HepG2 (cell line): ENCODE data around the gene ARFGAP1. TPM values are rescaled to one million over a fixed set of nuclear protein-coding genes. Genes with fewer than 3 reads are reported as not detected.

Experiments
- ARID2 ChIP-seq: sonication (generic); formaldehyde crosslinking; IDR thresholded peaks from 2 replicates; pipeline ENCODE4 v1.8.1; 2022; ENCODE audit warnings: mild to moderate bottlenecking, missing genetic modification reagents, borderline replicate concordance
- DMAP1 ChIP-seq: IDR thresholded peaks from 2 replicates; pipeline ENCODE4 v1.6.1; 2016
- GFI1 ChIP-seq: sonication (generic); formaldehyde crosslinking; IDR thresholded peaks from 2 replicates; pipeline ENCODE4 v1.5.0; 2020; ENCODE audit warnings: missing genetic modification reagents, mild to moderate bottlenecking, borderline replicate concordance
- NFE2L2 ChIP-seq: fragments of 150-350 bp; IDR thresholded peaks from 2 replicates; pipeline ENCODE4 v1.6.1; 2014; ENCODE audit warnings: low read length
- NFIC ChIP-seq: IDR thresholded peaks from 2 replicates; pipeline ENCODE4 v1.6.1; 2012; ENCODE audit warnings: mild to moderate bottlenecking, low read length, inconsistent platforms
- NR2F2 ChIP-seq: IDR thresholded peaks from 2 replicates; pipeline ENCODE4 v1.6.1; 2012; ENCODE audit warnings: low read depth, inconsistent platforms, borderline replicate concordance
- POGZ ChIP-seq: sonication (generic); formaldehyde crosslinking; IDR thresholded peaks from 2 replicates; pipeline ENCODE4 v1.4.0; 2020; ENCODE audit warnings: mild to moderate bottlenecking, missing genetic modification reagents
- ZBTB40 ChIP-seq, 2 experiments: fragments of 450-650 bp in 1 of 2; sonication (generic) in 1 of 2; formaldehyde crosslinking in 1 of 2; IDR thresholded peaks; 2 replicates each; pipeline versions ENCODE4 v1.6.1 to v1.8.0; 2016 to 2022; ENCODE audit warnings: antibody characterized with exemption in 1 of 2, mild to moderate bottlenecking in 1 of 2, missing genetic modification reagents in 1 of 2
- ZFX ChIP-seq: sonication (generic); formaldehyde crosslinking; IDR thresholded peaks from 2 replicates; pipeline ENCODE4 v1.4.0; 2020; ENCODE audit warnings: mild to moderate bottlenecking, low read depth, missing genetic modification reagents, moderate library complexity
- ZNF121 ChIP-seq: sonication (generic); formaldehyde crosslinking; IDR thresholded peaks from 2 replicates; pipeline ENCODE4 v1.5.0; 2020; ENCODE audit warnings: mild to moderate bottlenecking, missing genetic modification reagents
- ZNF235 ChIP-seq: sonication (generic); formaldehyde crosslinking; IDR thresholded peaks from 2 replicates; pipeline ENCODE4 v1.8.1; 2023; ENCODE audit warnings: mild to moderate bottlenecking, missing genetic modification reagents, borderline replicate concordance
- ZNF7 ChIP-seq: IDR thresholded peaks from 2 replicates; pipeline ENCODE4 v1.6.1; 2016; ENCODE audit warnings: missing biosample characterization, missing genetic modification reagents
- ZNF720 ChIP-seq: sonication (generic); formaldehyde crosslinking; IDR thresholded peaks from 2 replicates; pipeline ENCODE4 v1.4.0; 2020; ENCODE audit warnings: missing genetic modification reagents
- ZSCAN5A ChIP-seq: sonication (generic); formaldehyde crosslinking; IDR thresholded peaks from 2 replicates; pipeline ENCODE4 v1.8.0; 2022; ENCODE audit warnings: mild to moderate bottlenecking, missing genetic modification reagents, borderline replicate concordance
- polyA plus RNA-seq, 8 experiments: library from polyadenylated mRNA; depleted of rRNA in 3 of 8; stranded (reverse) in 7 of 8; unstranded in 1 of 8; fragments of >200 nt; fragmentation: Illumina TruSeq in 4 of 8; extraction: Trizol in 4 of 8; gene quantifications; 2 replicates each; pipeline versions ENCODE4 v1.2.1 to v1.2.3, GENCODE V29; 2011 to 2016; ENCODE audit warnings: low read depth in 4 of 8, missing spikeins in 1 of 8, mixed read lengths in 1 of 8; ENCODE audit not compliant: insufficient read depth in 1 of 8
- total RNA-seq, 5 experiments: library from RNA; depleted of rRNA; stranded (reverse); fragments of >200 nt; fragmentation: Illumina TruSeq; extraction: Trizol; gene quantifications; 2 replicates each; pipeline ENCODE4 v1.2.3, GENCODE V29; 2016; ENCODE audit warnings: low read depth in 1 of 5
- TF ChIP-seq, protein P1 (sequence below): sonication (generic); formaldehyde crosslinking; IDR thresholded peaks from 2 replicates; pipeline ENCODE4 v1.4.0; 2020; ENCODE audit warnings: missing genetic modification reagents, borderline replicate concordance

The ARFGAP1 gene
- total and polyA plus RNA-seq, 2 of the 13 experiments (the other 11 are each of a cell fraction or from before 2014, with no cell fraction given): 132 TPM

- TF ChIP-seq ZNF7 (CRISPR knock-in tag): peak; percentile 74
- no peak for TF ChIP-seq ZBTB40 (IDR thresholded peaks at IDR 0.05)
- TF ChIP-seq ZBTB40 (CRISPR knock-in tag; IDR thresholded peaks at IDR 0.05): no peak
- TF ChIP-seq ZSCAN5A (CRISPR knock-in tag): no peak
- no peak for TF ChIP-seq NR2F2
- TF ChIP-seq, protein P1, sequence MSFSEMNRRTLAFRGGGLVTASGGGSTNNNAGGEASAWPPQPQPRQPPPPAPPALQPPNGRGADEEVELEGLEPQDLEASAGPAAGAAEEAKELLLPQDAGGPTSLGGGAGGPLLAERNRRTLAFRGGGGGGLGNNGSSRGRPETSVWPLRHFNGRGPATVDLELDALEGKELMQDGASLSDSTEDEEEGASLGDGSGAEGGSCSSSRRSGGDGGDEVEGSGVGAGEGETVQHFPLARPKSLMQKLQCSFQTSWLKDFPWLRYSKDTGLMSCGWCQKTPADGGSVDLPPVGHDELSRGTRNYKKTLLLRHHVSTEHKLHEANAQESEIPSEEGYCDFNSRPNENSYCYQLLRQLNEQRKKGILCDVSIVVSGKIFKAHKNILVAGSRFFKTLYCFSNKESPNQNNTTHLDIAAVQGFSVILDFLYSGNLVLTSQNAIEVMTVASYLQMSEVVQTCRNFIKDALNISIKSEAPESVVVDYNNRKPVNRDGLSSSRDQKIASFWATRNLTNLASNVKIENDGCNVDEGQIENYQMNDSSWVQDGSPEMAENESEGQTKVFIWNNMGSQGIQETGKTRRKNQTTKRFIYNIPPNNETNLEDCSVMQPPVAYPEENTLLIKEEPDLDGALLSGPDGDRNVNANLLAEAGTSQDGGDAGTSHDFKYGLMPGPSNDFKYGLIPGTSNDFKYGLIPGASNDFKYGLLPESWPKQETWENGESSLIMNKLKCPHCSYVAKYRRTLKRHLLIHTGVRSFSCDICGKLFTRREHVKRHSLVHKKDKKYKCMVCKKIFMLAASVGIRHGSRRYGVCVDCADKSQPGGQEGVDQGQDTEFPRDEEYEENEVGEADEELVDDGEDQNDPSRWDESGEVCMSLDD (CRISPR knock-in tag): no peak
- TF ChIP-seq POGZ (CRISPR knock-in tag): no peak
- TF ChIP-seq DMAP1 (CRISPR knock-in tag): no peak
- TF ChIP-seq NFIC: no peak
- TF ChIP-seq ARID2: no peak
- peak; percentile 84 for TF ChIP-seq ZNF121 (CRISPR knock-in tag)
- no peak for TF ChIP-seq GFI1 (CRISPR knock-in tag)
- no peak for TF ChIP-seq ZNF235 (CRISPR knock-in tag)
- TF ChIP-seq ZFX (CRISPR knock-in tag): no peak; the same call in 1 of the 2 replicates
- no peak for TF ChIP-seq ZNF720
- no peak for TF ChIP-seq NFE2L2
Measured at GRCh38 chr20:63234693-63235398, 37.8 kb upstream of the ARFGAP1 start (continued).
